ENCODE results near the gene E2F4.

The E2F4 gene

DNA sequence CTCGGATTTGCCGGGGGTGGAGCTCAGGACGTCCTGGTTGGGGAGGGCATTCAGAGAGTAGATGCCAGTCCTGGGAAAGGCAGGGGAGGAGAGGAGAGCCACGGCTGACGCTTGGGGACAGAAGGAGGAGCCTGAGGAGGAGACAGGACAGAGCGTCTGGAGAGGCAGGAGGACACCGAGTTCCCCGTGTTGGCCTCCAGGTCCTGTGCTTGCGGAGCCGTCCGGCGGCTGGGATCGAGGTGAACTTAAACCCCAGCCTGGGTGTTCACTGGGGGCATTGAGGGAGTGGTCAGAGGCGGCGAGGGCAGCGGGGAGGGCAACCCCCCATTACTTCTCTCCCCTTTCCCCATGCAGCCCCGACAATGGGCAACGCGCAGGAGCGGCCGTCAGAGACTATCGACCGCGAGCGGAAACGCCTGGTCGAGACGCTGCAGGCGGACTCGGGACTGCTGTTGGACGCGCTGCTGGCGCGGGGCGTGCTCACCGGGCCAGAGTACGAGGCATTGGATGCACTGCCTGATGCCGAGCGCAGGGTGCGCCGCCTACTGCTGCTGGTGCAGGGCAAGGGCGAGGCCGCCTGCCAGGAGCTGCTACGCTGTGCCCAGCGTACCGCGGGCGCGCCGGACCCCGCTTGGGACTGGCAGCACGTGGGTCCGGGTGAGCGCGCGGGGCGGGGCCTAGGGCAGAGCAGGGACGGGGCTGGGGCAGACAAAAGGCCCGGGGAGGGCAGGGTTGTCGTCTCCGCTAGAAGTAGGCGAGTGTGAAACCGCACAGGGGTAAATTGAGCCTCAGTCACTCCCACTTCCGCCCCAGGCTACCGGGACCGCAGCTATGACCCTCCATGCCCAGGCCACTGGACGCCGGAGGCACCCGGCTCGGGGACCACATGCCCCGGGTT lies 17.9 kb upstream of the E2F4 start:
- peak; percentile 63 for DNase-seq (ENCODE audit: low spot score)

- no peak for DNase-seq (ENCODE audit: low spot score)
These were observed 17.2 kb upstream of the E2F4 start for GRCh38 chr16:67174706-67175231.

- no peak for DNase-seq (ENCODE audit: low spot score)
These were observed 15.3 kb upstream of the E2F4 start for GRCh38 chr16:67176662-67177061.

- no peak for DNase-seq (ENCODE audit: low spot score)
These were observed 13.9 kb upstream of the E2F4 start for GRCh38 chr16:67177743-67178699.

- no peak for DNase-seq (ENCODE audit: low spot score)
These were observed 12.4 kb upstream of the E2F4 start for GRCh38 chr16:67179421-67180080.

DNA sequence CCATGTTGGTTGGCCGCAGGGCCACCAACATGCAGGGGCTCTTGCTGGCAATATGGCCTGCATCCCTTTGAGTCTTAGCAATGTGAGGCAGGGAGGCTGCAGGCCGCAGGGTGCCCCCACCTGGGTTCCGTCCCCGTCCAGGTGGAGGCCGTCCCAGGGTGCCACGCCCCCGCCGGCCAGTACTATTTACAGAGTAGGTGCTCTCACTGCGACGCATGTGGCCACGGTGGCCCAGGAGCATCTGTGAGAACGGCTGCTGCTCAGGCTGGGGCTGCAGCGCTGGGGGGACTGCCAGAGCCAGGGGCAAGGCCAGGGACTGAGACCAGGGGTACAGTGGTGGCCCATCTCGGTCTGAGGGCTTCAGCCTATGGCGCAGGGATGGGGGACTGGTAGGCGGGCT lies 11.8 kb upstream of the E2F4 start:
- no peak for DNase-seq (ENCODE audit: low spot score)

DNA sequence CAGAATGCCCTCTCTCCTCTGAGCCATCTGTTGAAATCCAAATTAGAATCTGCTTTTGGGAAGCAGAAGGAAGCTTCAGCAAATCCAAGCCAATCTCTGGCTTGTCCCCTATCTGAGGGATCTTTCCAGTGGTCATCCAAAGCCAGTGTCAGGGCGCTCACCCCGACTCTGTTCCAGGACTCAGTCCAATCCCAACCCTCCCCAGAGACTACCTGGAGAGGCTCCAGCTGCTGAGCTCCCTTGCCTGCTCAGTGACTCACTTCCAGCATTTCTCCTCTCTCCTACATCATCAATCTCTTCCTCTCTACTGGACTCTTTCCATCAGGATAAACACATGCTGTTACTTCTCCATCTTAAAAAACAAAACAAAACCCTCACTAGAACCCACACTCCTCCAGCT lies 10.6 kb upstream of the E2F4 start:
- no peak for DNase-seq (ENCODE audit: low spot score)

GRCh38 chr16:67182288-67182687 lies 9.7 kb upstream of the E2F4 start:
- DNase-seq (ENCODE audit: low spot score), result no peak

- DNase-seq (ENCODE audit: low spot score), result no peak
These were observed 8.7 kb upstream of the E2F4 start for GRCh38 chr16:67183284-67183626.

GRCh38 chr16:67183627-67184452 lies 8.1 kb upstream of the E2F4 start, which contains the start of gene MATCAP1:
TSS of gene MATCAP1 (minus strand) at chr16:67183963. CDS start at chr16:67180610, 3,353 bp downstream.
- DNase-seq (ENCODE audit: low spot score), result peak; percentile 94

- no peak for DNase-seq (ENCODE audit: low spot score)
These were observed 7.4 kb upstream of the E2F4 start for GRCh38 chr16:67184453-67184994.

DNA sequence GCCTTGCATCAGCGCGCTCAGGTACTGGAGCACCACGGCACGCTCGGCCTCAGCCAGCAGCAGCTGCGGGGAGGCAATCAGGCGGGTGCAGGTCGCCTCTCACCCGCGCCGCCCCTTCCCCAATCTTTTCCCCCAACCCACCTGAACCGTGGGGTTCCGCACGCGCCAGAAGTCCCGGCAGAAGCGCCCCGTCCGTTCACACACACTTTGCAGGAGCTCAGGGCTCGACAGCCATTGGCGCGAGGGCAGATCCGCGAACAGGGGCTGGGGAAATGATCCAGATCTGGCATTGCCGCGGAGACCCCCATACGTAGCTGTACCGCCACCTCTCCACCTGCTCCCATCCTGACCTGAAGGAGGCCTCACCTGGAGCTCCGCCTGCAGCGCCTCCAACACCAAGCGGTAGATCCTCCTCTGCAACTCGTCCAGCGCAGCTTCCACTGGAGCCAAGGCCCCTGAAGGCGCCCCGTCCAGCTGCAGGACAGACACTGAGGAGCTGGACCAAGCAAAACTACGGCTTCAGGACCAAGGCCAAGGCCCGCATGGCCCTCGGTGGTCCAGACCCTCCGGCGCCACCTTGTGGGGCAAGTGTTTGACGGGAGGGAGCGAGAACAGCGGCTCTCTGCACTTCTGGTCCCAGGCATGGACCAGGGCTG lies 6.8 kb upstream of the E2F4 start:
- DNase-seq (ENCODE audit: low spot score), result peak; percentile 81

- DNase-seq (ENCODE audit: low spot score), result no peak
These were observed 6.3 kb upstream of the E2F4 start for GRCh38 chr16:67185651-67186134.

DNA sequence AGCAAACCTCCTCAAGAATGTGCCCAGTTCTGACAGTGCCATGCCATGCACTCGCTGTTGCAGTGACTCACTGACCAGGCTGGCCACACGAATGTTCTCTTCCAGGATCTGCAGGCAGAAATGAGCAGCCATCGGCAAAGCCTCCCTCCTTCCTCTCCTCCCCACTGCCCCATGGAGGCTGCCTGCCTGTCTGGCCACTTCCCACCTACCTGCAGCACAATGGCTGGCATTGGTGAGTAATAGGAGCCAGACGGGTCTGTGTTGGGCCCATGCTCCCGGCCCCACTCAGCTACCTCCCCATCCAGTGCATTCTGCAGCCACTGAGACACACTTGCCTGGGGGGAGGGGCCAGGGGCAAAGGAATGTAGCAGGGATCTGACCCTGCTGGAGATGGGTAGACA lies 5.4 kb upstream of the E2F4 start:
- DNase-seq (ENCODE audit: low spot score), result no peak

GRCh38 chr16:67187175-67187890 lies 4.6 kb upstream of the E2F4 start:
- no peak for DNase-seq (ENCODE audit: low spot score)

DNA sequence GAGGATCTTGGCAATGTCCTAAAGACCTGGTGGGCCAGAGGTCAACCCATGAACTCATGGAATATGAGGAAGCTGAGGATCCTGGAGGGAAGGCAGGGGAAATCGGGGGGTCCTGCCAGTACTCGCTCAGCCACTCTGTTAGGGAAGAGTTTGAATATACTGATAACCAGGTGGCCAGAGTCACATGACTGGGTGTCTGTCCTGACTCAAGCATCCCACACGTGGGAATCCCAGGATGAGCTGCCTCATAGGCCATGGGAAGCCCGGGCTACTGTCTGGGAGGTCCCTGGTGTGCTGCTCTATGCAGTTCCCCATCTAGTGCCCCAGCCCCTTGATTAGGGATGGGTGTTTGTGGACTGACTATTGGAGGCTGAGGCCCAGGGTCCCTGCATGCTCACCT lies 3.6 kb upstream of the E2F4 start:
- DNase-seq (ENCODE audit: low spot score), result no peak

DNA sequence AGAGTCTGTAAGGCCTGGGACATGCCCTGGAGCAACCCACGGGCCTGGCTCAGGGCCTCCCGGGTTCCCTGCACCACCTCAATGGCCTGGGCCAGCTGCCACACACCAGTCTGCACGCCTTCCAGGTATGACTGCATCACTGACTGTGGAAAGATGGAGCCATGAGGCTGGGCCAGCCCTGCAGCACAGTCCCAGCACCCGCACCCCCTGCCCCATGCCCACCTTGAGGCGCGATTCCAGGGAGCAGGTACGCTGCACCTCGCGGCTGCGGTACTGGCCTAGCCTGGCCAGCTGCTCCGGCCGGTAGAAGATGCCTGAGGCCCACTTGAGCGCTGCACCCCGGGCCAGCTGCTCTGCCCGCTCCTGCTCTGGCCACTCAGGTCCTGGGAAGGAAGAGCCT lies 3.2 kb upstream of the E2F4 start:
- no peak for DNase-seq (ENCODE audit: low spot score)

GRCh38 chr16:67190041-67190440 lies 1.9 kb upstream of the E2F4 start, which contains the start of gene EXOC3L1:
TSS of gene EXOC3L1 (minus strand) at chr16:67190136. CDS start at chr16:67189676, 460 bp downstream.
- no peak for DNase-seq (ENCODE audit: low spot score)

All from hematopoietic multipotent progenitor cell treated with erythropoietin and hydrocortisone succinate and interleukin-3 and kit ligand, for 15 days (in vitro differentiated cells).